HFF-Myc (cell line): ENCODE data around the gene LAMP5.

Source experiments
- DNase-seq: peaks from one replicate; pipeline ENCODE4 v3.0.0-alpha.2; 2011; ENCODE audit warnings: low read depth; ENCODE audit errors: extremely low read depth
- H3K4me3 ChIP-seq: replicated peaks from 2 replicates; pipeline ENCODE4 v1.5.1; 2011; ENCODE audit warnings: low read depth, mild to moderate bottlenecking, control low read depth, low read length
- CTCF ChIP-seq: IDR thresholded peaks from 2 replicates; pipeline ENCODE4 v1.5.1; 2012; ENCODE audit warnings: mild to moderate bottlenecking, low read depth, low read length, control low read depth; ENCODE audit errors: missing control alignments

The LAMP5 gene

GRCh38 chr20:9514072-9514460 is 324 bp upstream of the LAMP5 start:
- no peak for TF ChIP-seq CTCF
- no peak for DNase-seq
- H3K4me3 ChIP-seq = no peak overlapping the region

- DNase-seq = no peak
- TF ChIP-seq CTCF = no peak
- no peak overlapping the region for H3K4me3 ChIP-seq
Observed at GRCh38 chr20:9515214-9515585, 810 bp downstream of the LAMP5 start.

- no peak for DNase-seq
- no peak overlapping the region for H3K4me3 ChIP-seq
- TF ChIP-seq CTCF = no peak
Observed at GRCh38 chr20:9515741-9516233, 1.4 kb downstream of the LAMP5 start.

- no peak for DNase-seq
- 0 out of 2 replicates have a peak overlapping the region, but pooled peaks have one; percentile 1 for H3K4me3 ChIP-seq
- no peak for TF ChIP-seq CTCF
Observed at GRCh38 chr20:9516234-9516871, 2.0 kb downstream of the LAMP5 start.

- H3K4me3 ChIP-seq = no peak overlapping the region
- no peak for DNase-seq
- TF ChIP-seq CTCF = no peak
Observed at GRCh38 chr20:9517297-9518162, 3.1 kb downstream of the LAMP5 start.

GRCh38 chr20:9518576-9519175 is 4.3 kb downstream of the LAMP5 start:
- no peak for TF ChIP-seq CTCF
- no peak overlapping the region for H3K4me3 ChIP-seq
- DNase-seq = no peak
